Activated naive CD8-positive, alpha-beta T cell treated with anti-CD3 and anti-CD28 coated beads, Interleukin-2, amount 10 ng/mL, durations not matched to agents 7 days and 5 days (primary cell): ENCODE results near the gene RARRES1. TPM values are rescaled to one million over a fixed set of nuclear protein-coding genes. Genes with fewer than 3 reads are reported as not detected.

Source experiments
- ATAC-seq: fragments of 150-1000 bp; cut with Tn5 transposase; one replicate; pipeline ENCODE4 v1.10.0; 2021; ENCODE audit warnings: low read depth, moderate library complexity
- POLR2A ChIA-PET: fragments of 350-600 bp; sonication (Branson Sonifier 250); formaldehyde crosslinking; loops from one replicate; lab custom pipeline; 2021; ENCODE audit warnings: antibody characterized with exemption; lab: Charles Lee
- DNase-seq: peaks from one replicate; pipeline ENCODE4 v3.0.0; 2021
- H3K27ac Mint-ChIP-seq: one replicate; pipeline ENCODE4 v1.8.0; 2022; ENCODE audit warnings: mild to moderate bottlenecking, mixed read lengths
- H3K27me3 Mint-ChIP-seq: one replicate; pipeline ENCODE4 v1.8.0; 2022; ENCODE audit warnings: mild to moderate bottlenecking, moderate library complexity, mixed read lengths
- H3K36me3 Mint-ChIP-seq: one replicate; pipeline ENCODE4 v1.8.0; 2021; ENCODE audit warnings: mild to moderate bottlenecking, mixed read lengths
- H3K4me1 Mint-ChIP-seq: one replicate; pipeline ENCODE4 v1.8.0; 2021; ENCODE audit warnings: mixed read lengths
- H3K4me3 Mint-ChIP-seq: one replicate; pipeline ENCODE4 v1.8.0; 2022; ENCODE audit warnings: mild to moderate bottlenecking, moderate library complexity, mixed read lengths
- H3K9me3 Mint-ChIP-seq: one replicate; pipeline ENCODE4 v1.8.0; 2021; ENCODE audit warnings: mixed read lengths
- total RNA-seq, 2 experiments: library from RNA; stranded (reverse); gene quantifications; one replicate each; pipeline ENCODE4 v1.2.3, GENCODE V29; 2021

RARRES1 gene
- total RNA-seq, 2 experiments from 2014 or later, result not detected

DNA sequence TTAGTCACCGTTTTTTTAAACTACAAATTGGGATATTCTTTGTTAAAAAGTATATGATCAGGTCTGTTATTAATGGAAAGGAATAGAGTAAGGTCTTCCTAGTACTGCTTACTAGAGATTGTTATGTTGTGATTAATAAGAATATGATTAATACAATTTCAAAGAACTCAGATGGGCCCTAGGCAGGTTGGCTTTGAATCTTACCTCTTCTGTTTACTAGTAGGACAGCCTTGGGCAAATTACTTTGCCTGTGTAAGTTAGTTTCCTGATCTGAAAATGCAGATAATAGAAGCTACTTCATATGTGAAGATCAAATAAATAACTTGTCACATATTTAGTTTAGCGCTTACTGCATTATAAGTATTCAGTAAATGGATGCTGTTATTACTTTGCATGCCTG, 81.1 kb downstream of the RARRES1 start:
- H3K4me1 Mint-ChIP-seq, result peaks cover 6% of the 10 kb centered on the region
- H3K36me3 Mint-ChIP-seq, result peaks cover 27% of the 10 kb centered on the region
- no peak overlapping the region for H3K27ac Mint-ChIP-seq
- no peaks in the 10 kb centered on the region for H3K9me3 Mint-ChIP-seq
- no peak for ATAC-seq
- POLR2A ChIA-PET, result no interaction called here
- no peaks in the 10 kb centered on the region for H3K27me3 Mint-ChIP-seq
- DNase-seq, result no peak
- H3K4me3 Mint-ChIP-seq, result no peak overlapping the region

DNA sequence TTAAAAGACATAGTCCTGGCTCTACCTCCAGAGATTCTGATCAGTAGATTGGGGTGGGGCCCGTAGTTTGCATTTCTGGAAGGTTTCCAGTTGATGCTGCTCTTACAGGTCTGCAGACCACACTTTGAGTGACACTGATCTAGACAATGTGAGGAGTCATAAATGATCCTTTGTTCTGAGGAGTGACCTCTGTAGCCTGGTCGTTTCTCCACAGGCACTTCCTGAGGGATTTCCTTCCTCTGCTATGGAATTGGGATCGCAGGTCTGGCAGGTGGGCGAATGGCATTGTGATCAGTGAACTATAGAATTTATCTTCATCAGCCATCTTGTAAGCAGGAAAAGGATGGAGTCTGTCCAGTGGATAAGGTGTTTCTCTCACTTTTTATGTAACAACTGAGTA, 82.5 kb downstream of the RARRES1 start:
- ATAC-seq, result no peak
- peaks cover 22% of the 10 kb centered on the region for H3K36me3 Mint-ChIP-seq
- H3K4me1 Mint-ChIP-seq, result peaks cover 16% of the 10 kb centered on the region
- no peak overlapping the region for H3K4me3 Mint-ChIP-seq
- H3K9me3 Mint-ChIP-seq, result no peaks in the 10 kb centered on the region
- POLR2A ChIA-PET, result no interaction called here
- no peaks in the 10 kb centered on the region for H3K27me3 Mint-ChIP-seq
- DNase-seq, result no peak
- no peak overlapping the region for H3K27ac Mint-ChIP-seq

Other genes starting within 250 kb of the RARRES1 start
- 1 to 10 TPM in 1 of 2 experiments, under 1 TPM in 1; 0.83 to 1.2 TPM for gene MLF1, start 161.3 kb downstream of the RARRES1 start, total RNA-seq
- 10 to 100 TPM; 34.7 to 38.9 TPM for gene GFM1, start 87.9 kb downstream of the RARRES1 start, total RNA-seq
- gene LXN, start 59.8 kb downstream of the RARRES1 start, total RNA-seq, result 1 to 10 TPM; 7.7 to 8.7 TPM
- 10 to 100 TPM; 26.2 TPM for gene MFSD1, start 69.6 kb upstream of the RARRES1 start, total RNA-seq